GM10248 (cell line): Measurements from ENCODE around the gene SLC9A7.

Experiments
- CTCF ChIA-PET: fragments of 300-600 bp; sonication (Branson Sonifier 250); formaldehyde crosslinking; extraction: SDS; loops from one replicate; lab custom pipeline; 2021; ENCODE audit warnings: antibody characterized with exemption; lab: Yijun Ruan, JAX
- POLR2A ChIA-PET: fragments of 350-650 bp; sonication (Branson Sonifier 250); formaldehyde crosslinking; extraction: SDS; loops from one replicate; lab custom pipeline; 2020; ENCODE audit warnings: antibody characterized with exemption; lab: Yijun Ruan, JAX
- DNase-seq: peaks from one replicate; pipeline ENCODE4 v3.0.0; 2012; ENCODE audit errors: extremely low spot score
- TF ChIP-seq, protein P1 (sequence below): IDR thresholded peaks from 2 replicates; pipeline ENCODE4 v1.5.1; 2012; ENCODE audit warnings: mild to moderate bottlenecking, low read depth; ENCODE audit errors: extremely low read depth, missing control alignments, control extremely low read depth

SLC9A7 gene

DNA sequence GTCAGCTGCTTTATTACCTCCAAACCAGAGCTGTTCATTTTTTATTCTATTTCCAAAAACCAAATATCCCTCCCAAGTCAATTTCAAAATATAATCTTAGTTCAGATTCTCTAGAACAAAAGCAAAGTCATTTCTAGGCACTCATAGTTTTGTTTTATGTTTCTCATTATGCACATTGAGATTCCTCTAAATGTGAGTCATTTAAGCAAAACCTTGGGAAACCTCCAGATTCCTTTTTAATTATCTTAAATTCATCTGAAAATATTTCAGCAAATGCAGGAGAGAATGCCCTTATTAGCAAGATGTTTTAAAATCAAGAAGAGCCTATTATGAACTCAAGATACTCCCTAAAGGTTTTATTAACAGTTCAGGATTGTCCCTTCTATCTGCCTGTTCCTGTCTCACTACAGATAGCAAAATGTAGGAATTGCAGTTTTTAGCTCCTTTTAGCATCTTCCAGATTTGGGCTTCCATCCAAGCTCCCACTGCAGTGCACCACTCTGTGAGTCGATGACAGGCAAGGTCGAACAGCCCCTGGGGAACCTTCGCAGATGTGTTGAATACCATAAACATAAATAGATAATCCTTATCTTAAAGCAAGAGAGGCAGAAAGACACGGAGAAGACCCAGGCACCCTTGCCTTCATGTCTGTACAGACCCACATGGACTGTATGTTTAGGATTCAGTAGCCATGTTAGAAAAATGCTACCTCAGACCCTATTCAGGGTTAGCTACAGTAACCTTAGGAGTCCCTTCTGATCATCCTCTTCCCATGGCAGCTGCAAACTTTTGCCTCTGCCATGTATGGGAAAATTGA, 11.3 kb upstream of the SLC9A7 start:
- CTCF ChIA-PET, result interaction anchor here (1.6 to 3.3 kb wide), 2 partner anchors 9 to 11 kb away, joined by 8 to 15 read pairs; no protein-coding TSS in a partner anchor
- DNase-seq, result no peak
- POLR2A ChIA-PET, result no interaction called here
- TF ChIP-seq, protein P1, sequence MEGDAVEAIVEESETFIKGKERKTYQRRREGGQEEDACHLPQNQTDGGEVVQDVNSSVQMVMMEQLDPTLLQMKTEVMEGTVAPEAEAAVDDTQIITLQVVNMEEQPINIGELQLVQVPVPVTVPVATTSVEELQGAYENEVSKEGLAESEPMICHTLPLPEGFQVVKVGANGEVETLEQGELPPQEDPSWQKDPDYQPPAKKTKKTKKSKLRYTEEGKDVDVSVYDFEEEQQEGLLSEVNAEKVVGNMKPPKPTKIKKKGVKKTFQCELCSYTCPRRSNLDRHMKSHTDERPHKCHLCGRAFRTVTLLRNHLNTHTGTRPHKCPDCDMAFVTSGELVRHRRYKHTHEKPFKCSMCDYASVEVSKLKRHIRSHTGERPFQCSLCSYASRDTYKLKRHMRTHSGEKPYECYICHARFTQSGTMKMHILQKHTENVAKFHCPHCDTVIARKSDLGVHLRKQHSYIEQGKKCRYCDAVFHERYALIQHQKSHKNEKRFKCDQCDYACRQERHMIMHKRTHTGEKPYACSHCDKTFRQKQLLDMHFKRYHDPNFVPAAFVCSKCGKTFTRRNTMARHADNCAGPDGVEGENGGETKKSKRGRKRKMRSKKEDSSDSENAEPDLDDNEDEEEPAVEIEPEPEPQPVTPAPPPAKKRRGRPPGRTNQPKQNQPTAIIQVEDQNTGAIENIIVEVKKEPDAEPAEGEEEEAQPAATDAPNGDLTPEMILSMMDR, result no peak

DNA sequence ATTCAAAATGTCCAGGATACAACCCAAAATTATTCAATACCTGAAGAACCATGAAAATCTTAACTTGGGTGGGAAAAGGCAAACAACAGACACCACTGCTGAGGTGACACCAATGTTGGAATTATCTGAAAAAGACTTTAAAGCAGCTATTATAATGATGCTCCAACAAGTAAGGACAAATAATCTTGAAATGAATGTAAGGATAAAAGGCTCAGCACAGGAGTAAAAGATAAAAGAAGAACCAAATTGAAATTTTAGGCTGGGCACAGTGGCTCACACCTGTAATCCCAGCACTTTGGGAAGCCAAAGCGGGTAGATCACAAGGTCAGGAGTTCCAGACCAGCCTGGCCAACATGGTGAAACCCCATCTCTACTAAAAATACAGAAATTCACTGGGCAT, 4.0 kb upstream of the SLC9A7 start:
- no peak for DNase-seq
- ChIA-PET CTCF (no interaction called here), POLR2A (no interaction called here)
- TF ChIP-seq, protein P1, result no peak

DNA sequence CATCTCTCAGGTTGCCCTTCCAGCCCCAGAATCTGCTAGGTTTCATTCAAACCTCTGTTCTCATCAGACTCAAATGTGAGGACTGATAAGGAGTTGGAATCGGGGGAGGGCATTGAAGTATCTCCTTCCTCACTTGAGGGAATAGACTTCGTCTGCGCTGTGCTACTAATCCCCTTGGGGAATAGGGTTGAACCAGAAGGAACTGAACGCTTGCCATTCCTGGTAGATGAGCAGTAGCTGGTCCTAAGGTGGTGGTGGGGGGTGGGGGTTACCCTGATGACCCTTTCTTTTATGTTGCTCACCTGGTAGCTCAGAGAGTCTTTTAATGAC, 692 bp upstream of the SLC9A7 start:
- DNase-seq, result no peak
- CTCF ChIA-PET, result interaction anchor here (0.7 to 1.5 kb wide), 6 partner anchors 17 to 764 kb away, joined by 3 to 14 read pairs (median 4); no protein-coding TSS in a partner anchor
- TF ChIP-seq, protein P1, result no peak
- POLR2A ChIA-PET, result no interaction called here

DNA sequence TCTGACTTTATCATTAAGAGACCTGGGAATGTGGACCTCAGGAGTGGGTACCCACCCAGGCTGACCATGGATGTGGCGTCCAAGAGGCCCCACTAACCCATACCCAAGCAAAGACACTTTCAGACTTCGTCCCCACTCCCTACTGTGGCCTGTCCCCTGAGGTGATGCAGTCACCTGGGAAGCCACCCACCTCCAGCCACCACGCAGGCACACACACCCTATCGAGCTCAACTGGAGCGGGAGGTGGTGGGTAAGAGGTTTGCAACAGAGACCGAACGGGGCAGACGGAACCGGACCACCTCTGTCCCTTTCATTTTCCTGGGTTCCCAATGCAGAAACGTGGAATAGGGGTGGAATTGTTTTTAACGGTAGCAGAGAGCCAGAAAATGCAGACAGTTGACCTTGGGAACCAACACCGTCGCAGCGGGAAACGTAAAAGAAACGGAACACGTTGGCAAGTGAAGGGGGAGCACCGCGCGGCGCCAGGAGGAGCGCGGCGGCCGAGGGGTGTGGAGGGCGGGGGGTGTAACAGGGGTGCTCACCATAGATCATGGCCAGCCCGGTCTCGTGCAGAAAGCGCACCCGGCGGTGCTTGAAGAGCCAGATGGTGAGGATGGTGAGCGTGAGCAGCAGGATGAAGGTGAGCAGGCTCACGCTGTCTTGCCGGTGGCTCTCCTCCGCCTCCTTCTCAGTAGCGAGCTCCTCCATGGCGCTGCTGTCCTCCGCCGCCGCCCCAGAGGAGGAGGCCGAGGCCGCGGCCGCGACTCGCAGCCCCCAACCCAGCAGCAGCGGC, 559 bp downstream of the SLC9A7 start:
- DNase-seq, result no peak
- TF ChIP-seq, protein P1, result no peak
- ChIA-PET CTCF (interaction anchor here (0.6 to 1.5 kb wide), 13 partner anchors 9 to 223 kb away, joined by 3 to 10 read pairs (median 3); no protein-coding TSS in a partner anchor), POLR2A (no interaction called here)

DNA sequence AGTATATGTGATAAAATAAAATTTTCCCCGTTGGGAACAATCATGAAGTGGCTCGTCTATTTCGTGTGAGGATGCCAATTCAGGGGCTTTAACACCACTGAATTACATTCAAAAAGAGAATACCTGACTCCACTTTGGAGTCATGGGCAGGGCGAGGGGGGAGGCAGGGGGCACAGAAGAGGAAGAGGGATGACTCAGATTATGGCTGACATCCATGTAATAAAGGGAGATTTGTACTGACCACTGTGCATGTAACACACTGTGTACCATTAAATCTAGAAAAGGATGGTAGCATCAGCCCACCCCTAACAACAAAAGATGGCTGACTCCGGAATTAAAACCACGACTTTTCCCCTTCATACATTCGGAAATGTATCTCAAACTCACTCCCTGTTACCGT, 1.3 kb downstream of the SLC9A7 start:
- ChIA-PET POLR2A (no interaction called here), CTCF (interaction anchor here (1.5 kb wide), 2 partner anchors 37 to 54 kb away, joined by 5 to 10 read pairs; no protein-coding TSS in a partner anchor)
- no peak for DNase-seq
- TF ChIP-seq, protein P1, result no peak

DNA sequence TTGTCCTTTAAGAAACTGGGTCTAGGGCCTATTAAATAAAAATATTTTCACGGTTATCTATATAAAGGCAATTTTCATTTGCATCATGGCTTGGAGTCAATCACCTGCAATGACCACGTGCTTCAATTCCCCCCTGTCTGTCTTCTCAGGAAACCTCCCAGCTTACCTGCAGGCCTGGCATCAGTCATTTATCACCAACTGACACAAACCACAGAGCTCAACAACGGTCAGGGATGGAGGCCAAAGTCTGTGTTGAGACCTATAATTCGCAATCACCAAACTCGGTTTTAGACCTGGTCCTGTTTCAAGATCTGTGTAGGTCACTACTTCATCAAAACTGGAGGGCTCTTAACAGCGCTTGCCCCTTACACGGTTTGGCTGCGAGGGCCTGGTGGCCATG, 1.9 kb downstream of the SLC9A7 start:
- TF ChIP-seq, protein P1, result no peak
- DNase-seq, result no peak
- ChIA-PET CTCF (no interaction called here), POLR2A (no interaction called here)
